ENCODE data around the gene ZNF385B. TPM values are rescaled to one million over a fixed set of nuclear protein-coding genes. Genes with fewer than 3 reads are reported as not detected.
A peak's percentile ranks its signal among the peaks of the same experiment; 100 is the strongest.

ZNF385B gene
- total and polyA plus RNA-seq, 9 donors, result 3.9 to 17.1 (median 12.5) TPM

GRCh38 chr2:179443180-179443579 lies 418.2 kb downstream of the ZNF385B start:
- no peak for DNase-seq
- H3K27ac ChIP-seq (ENCODE audit: low read length), result no peak overlapping the region
- H3K4me3 ChIP-seq (ENCODE audit: low read length), result no peak overlapping the region
- WGBS (ENCODE audit: insufficient coverage), result 43% methylated on average over 7 of the region's 12 CpGs
- H3K36me3 ChIP-seq (ENCODE audit: control insufficient read depth, insufficient read depth, low read length), result no peaks in the 10 kb centered on the region
- H3K9me3 ChIP-seq (replicated peaks; ENCODE audit: control insufficient read depth, low read depth, low read length), result no peaks in the 10 kb centered on the region
- no peaks in the 10 kb centered on the region for H3K4me1 ChIP-seq (ENCODE audit: control insufficient read depth, insufficient read depth, low read length)
- H3K27me3 ChIP-seq (ENCODE audit: control insufficient read depth, insufficient read depth, low read length), result no peaks in the 10 kb centered on the region

DNA sequence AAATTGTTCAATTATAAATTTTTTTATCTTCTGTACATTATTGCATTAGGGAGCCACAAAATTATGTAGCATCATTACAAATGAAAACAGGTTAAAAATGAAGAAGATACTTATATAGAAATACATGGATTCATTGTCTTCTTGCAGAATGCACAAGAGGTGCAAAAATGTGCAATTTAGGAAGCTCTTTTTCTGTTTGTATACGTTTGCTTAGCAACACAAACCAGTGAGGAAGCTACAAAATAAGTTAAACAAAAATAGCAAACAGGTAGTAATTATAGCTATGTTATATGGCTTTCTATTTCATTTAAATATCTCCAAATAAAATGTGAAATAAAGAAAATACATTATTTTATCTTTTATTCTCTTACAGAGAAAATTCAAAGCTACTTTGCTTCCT lies 419.2 kb downstream of the ZNF385B start:
- no CpG with 5 or more reads among the region's 1 CpG for WGBS (ENCODE audit: insufficient coverage)
- H3K4me3 ChIP-seq (ENCODE audit: low read length), result no peak overlapping the region
- H3K27me3 ChIP-seq (ENCODE audit: control insufficient read depth, insufficient read depth, low read length), result no peaks in the 10 kb centered on the region
- DNase-seq, result no peak
- H3K9me3 ChIP-seq (replicated peaks; ENCODE audit: control insufficient read depth, low read depth, low read length), result no peaks in the 10 kb centered on the region
- no peaks in the 10 kb centered on the region for H3K4me1 ChIP-seq (ENCODE audit: control insufficient read depth, insufficient read depth, low read length)
- no peaks in the 10 kb centered on the region for H3K36me3 ChIP-seq (ENCODE audit: control insufficient read depth, insufficient read depth, low read length)
- no peak overlapping the region for H3K27ac ChIP-seq (ENCODE audit: low read length)

DNA sequence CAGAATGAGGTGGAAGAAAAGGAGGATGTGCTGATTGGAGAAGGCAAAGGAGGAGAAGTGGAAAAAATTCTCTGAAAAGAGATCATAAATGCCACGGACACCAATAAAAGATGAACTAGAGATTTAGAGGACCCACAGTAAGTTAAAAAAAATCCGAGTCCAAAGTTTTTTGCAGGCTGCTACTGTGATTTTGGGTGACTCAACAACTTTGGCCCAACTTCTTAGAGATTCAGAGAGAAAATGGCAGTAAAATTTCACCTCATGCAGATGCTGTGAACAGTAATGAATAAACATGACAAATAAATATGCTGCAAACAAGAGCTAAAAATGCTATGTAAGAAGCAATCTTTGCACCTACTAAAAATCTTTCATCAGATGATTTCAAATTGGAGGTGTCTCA lies 419.9 kb downstream of the ZNF385B start:
- 100% methylated on average over 1 of the region's 2 CpGs for WGBS (ENCODE audit: insufficient coverage)
- Histone ChIP-seq H3K27ac (ENCODE audit: low read length) (no peak overlapping the region), H3K27me3 (ENCODE audit: control insufficient read depth, insufficient read depth, low read length) (no peaks in the 10 kb centered on the region), H3K36me3 (ENCODE audit: control insufficient read depth, insufficient read depth, low read length) (no peaks in the 10 kb centered on the region), H3K4me3 (ENCODE audit: low read length) (no peak overlapping the region), H3K4me1 (ENCODE audit: control insufficient read depth, insufficient read depth, low read length) (no peaks in the 10 kb centered on the region), H3K9me3 (replicated peaks; ENCODE audit: control insufficient read depth, low read depth, low read length) (no peaks in the 10 kb centered on the region)
- no peak for DNase-seq

DNA sequence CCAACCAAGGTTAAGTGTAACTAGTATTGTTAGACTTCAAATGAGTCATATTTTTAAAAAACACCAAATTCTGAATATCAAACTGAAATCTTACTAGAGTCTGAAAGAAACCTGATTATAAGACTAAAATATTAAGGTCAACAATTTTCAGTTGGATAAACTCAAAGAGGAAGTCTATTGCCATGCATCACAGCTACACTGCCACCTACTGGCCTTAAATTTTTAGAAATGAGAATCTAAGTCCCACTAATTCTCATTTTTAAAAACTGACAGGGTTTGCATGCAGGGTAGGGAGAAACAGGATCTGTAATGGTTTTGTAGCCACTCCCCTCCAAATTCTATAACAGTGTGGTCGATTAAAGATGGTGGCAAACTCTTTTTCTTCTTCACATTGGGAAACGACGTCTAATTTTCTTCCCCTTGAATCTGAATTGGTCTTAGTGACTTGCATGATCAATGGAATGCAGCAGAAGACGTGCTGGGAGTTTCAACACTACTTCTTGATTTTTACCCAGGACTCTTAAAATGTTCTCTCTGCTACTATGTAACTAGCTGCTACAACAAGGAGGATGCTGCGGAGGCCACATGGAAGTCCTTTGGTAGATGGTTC lies 420.7 kb downstream of the ZNF385B start:
- peak; percentile 41 for DNase-seq

GRCh38 chr2:179438654-179439053 lies 422.8 kb downstream of the ZNF385B start:
- Histone ChIP-seq H3K36me3 (ENCODE audit: control insufficient read depth, insufficient read depth, low read length) (no peaks in the 10 kb centered on the region), H3K4me1 (ENCODE audit: control insufficient read depth, insufficient read depth, low read length) (no peaks in the 10 kb centered on the region), H3K4me3 (ENCODE audit: low read length) (no peak overlapping the region), H3K27ac (ENCODE audit: low read length) (no peak overlapping the region), H3K9me3 (replicated peaks; ENCODE audit: control insufficient read depth, low read depth, low read length) (no peaks in the 10 kb centered on the region), H3K27me3 (ENCODE audit: control insufficient read depth, insufficient read depth, low read length) (no peaks in the 10 kb centered on the region)
- DNase-seq, result no peak
- 60% methylated on average over 1 of the region's 4 CpGs for WGBS (ENCODE audit: insufficient coverage)

More for the DNA sequence above, 420.7 kb downstream of the ZNF385B start:
- Histone ChIP-seq H3K27ac (ENCODE audit: low read length) (no peak overlapping the region), H3K4me3 (ENCODE audit: low read length) (no peak overlapping the region), H3K27me3 (ENCODE audit: control insufficient read depth, insufficient read depth, low read length) (no peaks in the 10 kb centered on the region), H3K9me3 (replicated peaks; ENCODE audit: control insufficient read depth, low read depth, low read length) (no peaks in the 10 kb centered on the region), H3K4me1 (ENCODE audit: control insufficient read depth, insufficient read depth, low read length) (no peaks in the 10 kb centered on the region), H3K36me3 (ENCODE audit: control insufficient read depth, insufficient read depth, low read length) (no peaks in the 10 kb centered on the region)
- WGBS (ENCODE audit: insufficient coverage), result 100% methylated on average over 1 of the region's 5 CpGs

- H3K27ac ChIP-seq (ENCODE audit: low read length), result no peak overlapping the region
- H3K36me3 ChIP-seq (ENCODE audit: control insufficient read depth, insufficient read depth, low read length), result no peaks in the 10 kb centered on the region
- no peak overlapping the region for H3K4me3 ChIP-seq (ENCODE audit: low read length)
- no peaks in the 10 kb centered on the region for H3K9me3 ChIP-seq (replicated peaks; ENCODE audit: control insufficient read depth, low read depth, low read length)
- no peaks in the 10 kb centered on the region for H3K27me3 ChIP-seq (ENCODE audit: control insufficient read depth, insufficient read depth, low read length)
- 79% methylated on average over 2 of the region's 3 CpGs for WGBS (ENCODE audit: insufficient coverage)
- no peak for DNase-seq
- no peaks in the 10 kb centered on the region for H3K4me1 ChIP-seq (ENCODE audit: control insufficient read depth, insufficient read depth, low read length)
These were observed 424.0 kb downstream of the ZNF385B start for GRCh38 chr2:179437430-179437829.

DNA sequence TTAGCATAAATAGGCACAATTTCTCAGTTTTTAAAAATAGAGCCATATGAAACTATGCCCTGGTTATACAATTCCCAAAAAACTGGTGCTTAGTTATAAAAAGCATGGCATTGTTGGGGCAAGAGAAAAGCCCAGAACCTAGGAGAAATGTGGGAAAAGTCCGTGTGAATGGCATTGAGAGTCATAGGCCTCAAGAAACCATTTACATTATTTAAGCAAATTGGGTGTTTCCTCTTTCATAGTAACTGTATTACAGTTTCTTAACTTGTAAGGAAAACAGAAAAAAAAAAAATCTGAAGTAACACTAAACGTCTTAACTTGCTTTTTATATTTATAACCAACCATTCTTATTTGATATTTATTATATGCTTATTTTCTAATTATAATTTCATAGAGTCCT lies 425.8 kb downstream of the ZNF385B start:
- Histone ChIP-seq H3K27me3 (ENCODE audit: control insufficient read depth, insufficient read depth, low read length) (no peaks in the 10 kb centered on the region), H3K27ac (ENCODE audit: low read length) (no peak overlapping the region), H3K9me3 (replicated peaks; ENCODE audit: control insufficient read depth, low read depth, low read length) (no peaks in the 10 kb centered on the region), H3K4me1 (ENCODE audit: control insufficient read depth, insufficient read depth, low read length) (no peaks in the 10 kb centered on the region), H3K4me3 (ENCODE audit: low read length) (no peak overlapping the region), H3K36me3 (ENCODE audit: control insufficient read depth, insufficient read depth, low read length) (no peaks in the 10 kb centered on the region)
- WGBS (ENCODE audit: insufficient coverage), result no CpG with 5 or more reads among the region's 2 CpGs
- DNase-seq, result no peak

DNA sequence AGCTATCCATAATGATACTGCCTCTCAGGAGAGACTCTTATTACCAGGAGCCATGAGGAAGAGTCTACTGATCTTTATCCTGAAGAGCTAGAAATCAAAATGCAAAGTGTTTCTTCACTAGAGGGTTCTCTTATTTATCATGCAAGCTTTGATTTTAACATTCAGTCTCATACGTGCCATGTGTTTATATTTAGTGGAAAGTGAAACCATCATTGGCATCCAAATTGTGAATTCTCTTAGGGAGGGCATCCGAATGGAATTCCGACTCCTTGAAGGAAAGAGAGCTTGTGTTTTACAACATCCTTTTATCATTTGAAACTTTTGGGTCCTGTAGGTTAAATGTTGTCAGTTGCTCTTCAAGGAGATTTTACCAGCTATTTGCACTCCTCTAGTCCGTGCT lies 426.4 kb downstream of the ZNF385B start:
- H3K4me1 ChIP-seq (ENCODE audit: control insufficient read depth, insufficient read depth, low read length), result no peaks in the 10 kb centered on the region
- H3K4me3 ChIP-seq (ENCODE audit: low read length), result no peak overlapping the region
- WGBS (ENCODE audit: insufficient coverage), result no CpG with 5 or more reads among the region's 4 CpGs
- no peak overlapping the region for H3K27ac ChIP-seq (ENCODE audit: low read length)
- no peaks in the 10 kb centered on the region for H3K36me3 ChIP-seq (ENCODE audit: control insufficient read depth, insufficient read depth, low read length)
- H3K9me3 ChIP-seq (replicated peaks; ENCODE audit: control insufficient read depth, low read depth, low read length), result no peaks in the 10 kb centered on the region
- DNase-seq, result no peak
- H3K27me3 ChIP-seq (ENCODE audit: control insufficient read depth, insufficient read depth, low read length), result no peaks in the 10 kb centered on the region

- no peaks in the 10 kb centered on the region for H3K9me3 ChIP-seq (replicated peaks; ENCODE audit: control insufficient read depth, low read depth, low read length)
- no peak overlapping the region for H3K27ac ChIP-seq (ENCODE audit: low read length)
- no peak overlapping the region for H3K4me3 ChIP-seq (ENCODE audit: low read length)
- H3K27me3 ChIP-seq (ENCODE audit: control insufficient read depth, insufficient read depth, low read length), result no peaks in the 10 kb centered on the region
- H3K4me1 ChIP-seq (ENCODE audit: control insufficient read depth, insufficient read depth, low read length), result no peaks in the 10 kb centered on the region
- no peaks in the 10 kb centered on the region for H3K36me3 ChIP-seq (ENCODE audit: control insufficient read depth, insufficient read depth, low read length)
- no CpG with 5 or more reads among the region's 1 CpG for WGBS (ENCODE audit: insufficient coverage)
- DNase-seq, result no peak
These were observed 427.1 kb downstream of the ZNF385B start for GRCh38 chr2:179434357-179434756.

DNA sequence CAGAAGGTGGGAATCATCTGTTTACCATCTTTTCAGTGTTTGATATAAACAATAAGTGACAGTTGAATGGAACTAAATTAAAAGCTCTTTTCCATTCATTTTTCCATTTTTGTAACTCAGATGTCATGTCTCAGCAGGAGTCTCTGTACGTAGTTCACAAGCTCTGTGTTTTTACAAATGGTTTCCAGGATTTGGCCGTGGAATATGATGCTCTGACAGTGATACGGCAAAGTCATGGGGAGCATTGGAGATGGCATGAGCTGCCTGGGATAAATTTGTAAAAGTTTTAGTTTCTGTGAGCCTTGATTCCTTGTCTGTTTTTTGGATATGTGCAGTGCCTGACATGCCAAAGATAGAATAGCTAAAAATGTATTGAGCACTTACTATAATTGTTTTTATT lies 428.7 kb downstream of the ZNF385B start:
- no peak for DNase-seq
- H3K9me3 ChIP-seq (replicated peaks; ENCODE audit: control insufficient read depth, low read depth, low read length), result no peaks in the 10 kb centered on the region
- H3K4me3 ChIP-seq (ENCODE audit: low read length), result no peak overlapping the region
- no peaks in the 10 kb centered on the region for H3K27me3 ChIP-seq (ENCODE audit: control insufficient read depth, insufficient read depth, low read length)
- H3K27ac ChIP-seq (ENCODE audit: low read length), result no peak overlapping the region
- WGBS (ENCODE audit: insufficient coverage), result 80% methylated on average over 3 of the region's 3 CpGs
- H3K4me1 ChIP-seq (ENCODE audit: control insufficient read depth, insufficient read depth, low read length), result peaks cover 7% of the 10 kb centered on the region
- H3K36me3 ChIP-seq (ENCODE audit: control insufficient read depth, insufficient read depth, low read length), result no peaks in the 10 kb centered on the region

GRCh38 chr2:179429597-179429996 lies 431.8 kb downstream of the ZNF385B start:
- no CpG with 5 or more reads among the region's 2 CpGs for WGBS (ENCODE audit: insufficient coverage)
- no peak for DNase-seq
- no peak overlapping the region for H3K4me3 ChIP-seq (ENCODE audit: low read length)
- no peak overlapping the region for H3K27ac ChIP-seq (ENCODE audit: low read length)
- no peaks in the 10 kb centered on the region for H3K9me3 ChIP-seq (replicated peaks; ENCODE audit: control insufficient read depth, low read depth, low read length)
- peaks cover 7% of the 10 kb centered on the region for H3K4me1 ChIP-seq (ENCODE audit: control insufficient read depth, insufficient read depth, low read length)
- H3K36me3 ChIP-seq (ENCODE audit: control insufficient read depth, insufficient read depth, low read length), result no peaks in the 10 kb centered on the region
- no peaks in the 10 kb centered on the region for H3K27me3 ChIP-seq (ENCODE audit: control insufficient read depth, insufficient read depth, low read length)

Measured in muscle of leg (tissue), 11 donors.